Measurements from ENCODE around the gene DSCAML1.

Gene DSCAML1

GRCh38 chr11:117734601-117735024, 62.4 kb downstream of the DSCAML1 start:
- POLR2A ChIA-PET = no interaction called here
- CTCF ChIA-PET = no interaction called here
- TF ChIP-seq CTCF (IDR thresholded peaks at IDR 0.05; ENCODE audit: insufficient read depth, low read length, missing control alignments) = no peak
- DNase-seq (ENCODE audit: low read depth, low spot score) = no peak
- no peak overlapping the region for H3K4me3 ChIP-seq (ENCODE audit: low read depth, low read length)

GRCh38 chr11:117733316-117733715, 63.7 kb downstream of the DSCAML1 start:
- ChIA-PET POLR2A (no interaction called here), CTCF (interaction anchor here (0.7 kb wide), 1 partner anchor 14 kb away, joined by 3 read pairs; no protein-coding TSS in a partner anchor)
- H3K4me3 ChIP-seq (ENCODE audit: low read depth, low read length) = no peak overlapping the region
- DNase-seq (ENCODE audit: low read depth, low spot score) = no peak
- no peak for TF ChIP-seq CTCF (IDR thresholded peaks at IDR 0.05; ENCODE audit: insufficient read depth, low read length, missing control alignments)

- ChIA-PET CTCF (interaction anchor here (1.3 kb wide), 1 partner anchor 76 kb away, joined by 3 read pairs; no protein-coding TSS in a partner anchor), POLR2A (no interaction called here)
- H3K4me3 ChIP-seq (ENCODE audit: low read depth, low read length) = no peak overlapping the region
- TF ChIP-seq CTCF (IDR thresholded peaks at IDR 0.05; ENCODE audit: insufficient read depth, low read length, missing control alignments) = no peak
- no peak for DNase-seq (ENCODE audit: low read depth, low spot score)
Observed at GRCh38 chr11:117731722-117732290, 65.2 kb downstream of the DSCAML1 start.

- POLR2A ChIA-PET = no interaction called here
- H3K4me3 ChIP-seq (ENCODE audit: low read depth, low read length) = no peak overlapping the region
- DNase-seq (ENCODE audit: low read depth, low spot score) = no peak
- TF ChIP-seq CTCF (IDR thresholded peaks at IDR 0.05; ENCODE audit: insufficient read depth, low read length, missing control alignments) = no peak
- CTCF ChIA-PET = no interaction called here
Observed at GRCh38 chr11:117730208-117730800, 66.7 kb downstream of the DSCAML1 start.

GRCh38 chr11:117725048-117725734, 71.8 kb downstream of the DSCAML1 start:
- CTCF ChIA-PET = interaction anchor here (0.6 kb wide), 1 partner anchor 299 kb away, joined by 3 read pairs; no protein-coding TSS in a partner anchor

More at GRCh38 chr11:117725048-117725734, 71.8 kb downstream of the DSCAML1 start:
- no peak overlapping the region for H3K4me3 ChIP-seq (ENCODE audit: low read depth, low read length)
- POLR2A ChIA-PET = no interaction called here
- no peak for DNase-seq (ENCODE audit: low read depth, low spot score)
- no peak for TF ChIP-seq CTCF (IDR thresholded peaks at IDR 0.05; ENCODE audit: insufficient read depth, low read length, missing control alignments)
